GM12878 (cell line): ENCODE measurements around the gene EDC3. TPM values are rescaled to one million over a fixed set of nuclear protein-coding genes. Genes with fewer than 3 reads are reported as not detected.

Source experiments
- BCLAF1 ChIP-seq: fragments of 450-650 bp; IDR thresholded peaks from 2 replicates; pipeline ENCODE4 v1.6.1; 2017; ENCODE audit warnings: antibody characterized with exemption, mild to moderate bottlenecking, moderate library complexity
- CTCF ChIP-seq, 3 experiments: IDR thresholded peaks in 2 of 3; conservative IDR thresholded peaks in 1 of 3; 2 replicates each; pipeline ENCODE4 v1.5.1; 2011; ENCODE audit warnings: low read depth in 3 of 3, low read length in 3 of 3, mild to moderate bottlenecking in 3 of 3, control low read depth in 2 of 3, moderate library complexity in 2 of 3, inconsistent platforms in 1 of 3, mixed read lengths in 1 of 3; ENCODE audit not compliant: control insufficient read depth in 2 of 3, insufficient read depth in 1 of 3; ENCODE audit errors: extremely low read depth in 1 of 3
- ZBTB40 ChIP-seq: fragments of 450-650 bp; IDR thresholded peaks from 2 replicates; pipeline ENCODE4 v1.6.1; 2016; ENCODE audit warnings: mild to moderate bottlenecking, moderate library complexity, borderline replicate concordance
- polyA plus RNA-seq, 11 experiments: library from polyadenylated mRNA; depleted of rRNA in 4 of 11; unstranded in 6 of 11; stranded (reverse) in 5 of 11; fragments of >200 nt; fragmentation: Nextera tagmentation in 4 of 11; fragmentation: Illumina TruSeq in 1 of 11; extraction: Ambion mirVana in 4 of 11; extraction: Trizol in 1 of 11; gene quantifications; 1 replicate in 1 of 11; 2 replicates in 10 of 11; pipeline versions ENCODE4 v1.2.1 to v1.2.3, GENCODE V29; 2011 to 2016; ENCODE audit warnings: inconsistent platforms in 2 of 11, missing spikeins in 2 of 11, low read depth in 1 of 11
- total RNA-seq, 4 experiments: library from RNA; depleted of rRNA in 3 of 4; stranded (reverse); fragments of >200 nt in 3 of 4; fragmentation: Illumina TruSeq in 1 of 4; extraction: Trizol in 1 of 4; gene quantifications; 2 replicates each; pipeline versions ENCODE4 v1.2.1 to v1.2.3, GENCODE V29; 2013 to 2021
- TF ChIP-seq, protein P1 (sequence below): IDR thresholded peaks from 2 replicates; pipeline ENCODE4 v1.6.1; 2012; ENCODE audit warnings: low read depth, low read length, improper control_type of control experiment

Gene EDC3
- total and polyA plus RNA-seq, 10 of the 15 experiments (the other 5 are each of a cell fraction or from before 2014, with no cell fraction given): 11.8 to 48.4 (median 35.3) TPM

DNA sequence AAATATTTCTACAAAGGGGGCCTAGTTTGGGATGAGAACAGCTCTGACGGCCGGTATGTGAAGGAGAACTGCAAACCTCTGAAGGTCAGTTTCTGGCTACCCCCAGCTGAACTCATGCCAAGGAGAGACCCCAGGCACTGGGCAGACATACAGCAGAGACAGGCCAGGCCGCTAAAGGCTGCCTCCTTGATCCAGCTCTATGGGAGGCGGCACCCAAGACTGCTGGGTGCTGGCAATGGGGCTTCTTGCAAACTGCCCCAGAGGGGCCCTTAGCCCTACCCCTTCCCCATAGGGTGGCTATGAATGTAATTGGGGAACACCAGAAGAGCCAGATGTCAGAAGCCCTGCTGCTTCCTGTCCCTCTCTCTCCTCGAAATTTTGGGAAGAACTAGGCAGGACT lies 66.9 kb downstream of the EDC3 start (continued):
- TF ChIP-seq BCLAF1 (no peak), ZBTB40 (no peak), CTCF (IDR thresholded peaks at IDR 0.05 in 2 of 3, conservative IDR thresholded peaks at IDR 0.05 in 1 of 3; ENCODE audit: control insufficient read depth in 2 of 3, extremely low read depth in 1 of 3, insufficient read depth in 1 of 3, low read depth in 3 of 3, low read length in 3 of 3) (no peak)
- TF ChIP-seq, protein P1, sequence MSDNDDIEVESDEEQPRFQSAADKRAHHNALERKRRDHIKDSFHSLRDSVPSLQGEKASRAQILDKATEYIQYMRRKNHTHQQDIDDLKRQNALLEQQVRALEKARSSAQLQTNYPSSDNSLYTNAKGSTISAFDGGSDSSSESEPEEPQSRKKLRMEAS: no peak
